Measurements from ENCODE around the gene SAMD4A.

DNA sequence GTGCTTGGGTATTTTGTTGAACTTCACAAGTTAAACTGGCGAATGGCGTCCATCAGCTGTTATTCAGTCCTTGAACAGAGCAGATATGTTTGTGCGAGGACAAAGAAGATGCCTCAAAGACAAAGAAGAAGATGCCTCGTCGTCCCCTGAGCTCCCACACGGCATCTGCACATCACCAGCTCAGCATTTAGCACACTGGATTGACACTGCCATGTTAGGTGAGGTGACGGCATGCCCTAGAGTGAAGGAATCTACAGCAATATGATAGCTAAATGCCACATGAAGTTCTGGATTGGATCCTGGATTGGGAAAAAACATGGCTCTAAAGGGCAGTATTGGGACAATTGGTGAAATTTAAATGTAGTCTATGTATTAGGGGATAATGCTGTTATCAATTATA lies 15.4 kb downstream of the SAMD4A start:
- TF ChIP-seq, protein P1, sequence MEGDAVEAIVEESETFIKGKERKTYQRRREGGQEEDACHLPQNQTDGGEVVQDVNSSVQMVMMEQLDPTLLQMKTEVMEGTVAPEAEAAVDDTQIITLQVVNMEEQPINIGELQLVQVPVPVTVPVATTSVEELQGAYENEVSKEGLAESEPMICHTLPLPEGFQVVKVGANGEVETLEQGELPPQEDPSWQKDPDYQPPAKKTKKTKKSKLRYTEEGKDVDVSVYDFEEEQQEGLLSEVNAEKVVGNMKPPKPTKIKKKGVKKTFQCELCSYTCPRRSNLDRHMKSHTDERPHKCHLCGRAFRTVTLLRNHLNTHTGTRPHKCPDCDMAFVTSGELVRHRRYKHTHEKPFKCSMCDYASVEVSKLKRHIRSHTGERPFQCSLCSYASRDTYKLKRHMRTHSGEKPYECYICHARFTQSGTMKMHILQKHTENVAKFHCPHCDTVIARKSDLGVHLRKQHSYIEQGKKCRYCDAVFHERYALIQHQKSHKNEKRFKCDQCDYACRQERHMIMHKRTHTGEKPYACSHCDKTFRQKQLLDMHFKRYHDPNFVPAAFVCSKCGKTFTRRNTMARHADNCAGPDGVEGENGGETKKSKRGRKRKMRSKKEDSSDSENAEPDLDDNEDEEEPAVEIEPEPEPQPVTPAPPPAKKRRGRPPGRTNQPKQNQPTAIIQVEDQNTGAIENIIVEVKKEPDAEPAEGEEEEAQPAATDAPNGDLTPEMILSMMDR (IDR thresholded peaks at IDR 0.05; ENCODE audit: insufficient read depth, low read length), result no peak
- no peak for TF ChIP-seq POLR2AphosphoS5 (IDR thresholded peaks at IDR 0.05; ENCODE audit: low read depth)
- TF ChIP-seq, protein P2, sequence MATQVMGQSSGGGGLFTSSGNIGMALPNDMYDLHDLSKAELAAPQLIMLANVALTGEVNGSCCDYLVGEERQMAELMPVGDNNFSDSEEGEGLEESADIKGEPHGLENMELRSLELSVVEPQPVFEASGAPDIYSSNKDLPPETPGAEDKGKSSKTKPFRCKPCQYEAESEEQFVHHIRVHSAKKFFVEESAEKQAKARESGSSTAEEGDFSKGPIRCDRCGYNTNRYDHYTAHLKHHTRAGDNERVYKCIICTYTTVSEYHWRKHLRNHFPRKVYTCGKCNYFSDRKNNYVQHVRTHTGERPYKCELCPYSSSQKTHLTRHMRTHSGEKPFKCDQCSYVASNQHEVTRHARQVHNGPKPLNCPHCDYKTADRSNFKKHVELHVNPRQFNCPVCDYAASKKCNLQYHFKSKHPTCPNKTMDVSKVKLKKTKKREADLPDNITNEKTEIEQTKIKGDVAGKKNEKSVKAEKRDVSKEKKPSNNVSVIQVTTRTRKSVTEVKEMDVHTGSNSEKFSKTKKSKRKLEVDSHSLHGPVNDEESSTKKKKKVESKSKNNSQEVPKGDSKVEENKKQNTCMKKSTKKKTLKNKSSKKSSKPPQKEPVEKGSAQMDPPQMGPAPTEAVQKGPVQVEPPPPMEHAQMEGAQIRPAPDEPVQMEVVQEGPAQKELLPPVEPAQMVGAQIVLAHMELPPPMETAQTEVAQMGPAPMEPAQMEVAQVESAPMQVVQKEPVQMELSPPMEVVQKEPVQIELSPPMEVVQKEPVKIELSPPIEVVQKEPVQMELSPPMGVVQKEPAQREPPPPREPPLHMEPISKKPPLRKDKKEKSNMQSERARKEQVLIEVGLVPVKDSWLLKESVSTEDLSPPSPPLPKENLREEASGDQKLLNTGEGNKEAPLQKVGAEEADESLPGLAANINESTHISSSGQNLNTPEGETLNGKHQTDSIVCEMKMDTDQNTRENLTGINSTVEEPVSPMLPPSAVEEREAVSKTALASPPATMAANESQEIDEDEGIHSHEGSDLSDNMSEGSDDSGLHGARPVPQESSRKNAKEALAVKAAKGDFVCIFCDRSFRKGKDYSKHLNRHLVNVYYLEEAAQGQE (IDR thresholded peaks at IDR 0.05; ENCODE audit: insufficient replicate concordance, low read depth), result no peak

All from HL-60 (cell line).